Ovary (tissue), 3 donors: ENCODE data around the gene ACP7.

Experiments used
- CTCF ChIP-seq, 3 donors: fragments of 450-650 bp in 2 of 3; fragments of 200-600 bp in 1 of 3; IDR thresholded peaks; one replicate each; pipeline versions ENCODE4 v1.5.1 to v1.8.0; 2016 to 2022; ENCODE audit warnings: antibody characterized with exemption in 3 of 3, mild to moderate bottlenecking in 1 of 3
- POLR2A ChIP-seq: fragments of 450-650 bp; IDR thresholded peaks from one replicate; pipeline ENCODE4 v1.6.1; 2017; ENCODE audit warnings: antibody characterized with exemption, mild to moderate bottlenecking, moderate library complexity
- donor health status: DM: no; HTN: no; CAD: no.

- TF ChIP-seq CTCF (IDR thresholded peaks at IDR 0.05) (no peak), POLR2A (no peak)
Measured at GRCh38 chr19:39106194-39106593, 22.0 kb downstream of the ACP7 start.
